Keratinocyte (primary cell): ENCODE results near the gene KATNB1. TPM values are rescaled to one million over a fixed set of nuclear protein-coding genes. Genes with fewer than 3 reads are reported as not detected.

Experiments used
- DNase-seq: peaks from one replicate; pipeline ENCODE4 v3.0.0-alpha.2; 2011; ENCODE audit warnings: low read depth, missing footprints, low spot score
- FAIRE-seq: peaks from 2 replicates; lab custom pipeline; 2011; peaks lifted over from hg19 to GRCh38; lab: Jason Lieb, UNC
- H2AFZ ChIP-seq: 2 replicates; pipeline ENCODE4 v1.6.0; 2012; ENCODE audit warnings: low read length, control low read depth, inconsistent platforms; ENCODE audit not compliant: control insufficient read depth
- H3K27ac ChIP-seq: 2 replicates; pipeline ENCODE4 v1.5.1; 2011; ENCODE audit warnings: low read length; ENCODE audit not compliant: control insufficient read depth, insufficient read depth
- H3K27me3 ChIP-seq: 3 replicates; pipeline ENCODE4 v1.6.0; 2011; ENCODE audit warnings: low read length; ENCODE audit not compliant: control insufficient read depth, insufficient read depth; ENCODE audit errors: extremely low read depth
- H3K36me3 ChIP-seq, 2 experiments: 2 replicates in 1 of 2; 3 replicates in 1 of 2; pipeline ENCODE4 v1.5.1; 2011; ENCODE audit warnings: low read length in 2 of 2, mild to moderate bottlenecking in 1 of 2; ENCODE audit not compliant: control insufficient read depth in 2 of 2, insufficient read depth in 2 of 2; ENCODE audit errors: extremely low read depth in 1 of 2
- H3K4me1 ChIP-seq: 3 replicates; pipeline ENCODE4 v1.5.1; 2011; ENCODE audit warnings: low read length; ENCODE audit not compliant: control insufficient read depth, insufficient read depth; ENCODE audit errors: extremely low read depth
- H3K4me2 ChIP-seq: 3 replicates; pipeline ENCODE4 v1.6.0; 2011; ENCODE audit warnings: low read depth, low read length; ENCODE audit not compliant: control insufficient read depth, insufficient read depth; ENCODE audit errors: extremely low read depth
- H3K4me3 ChIP-seq, 3 experiments: fragments of 200-600 bp in 1 of 3; sonication (generic) in 1 of 3; 2 replicates in 2 of 3; 3 replicates in 1 of 3; pipeline ENCODE4 v1.5.1; 2011 to 2016; ENCODE audit warnings: low read length in 3 of 3, mild to moderate bottlenecking in 3 of 3, control low read depth in 2 of 3, inconsistent platforms in 1 of 3, low read depth in 1 of 3, mixed read lengths in 1 of 3, mixed run types in 1 of 3, moderate library complexity in 1 of 3; ENCODE audit not compliant: control insufficient read depth in 2 of 3, insufficient read depth in 2 of 3; ENCODE audit errors: extremely low read depth in 1 of 3
- H3K79me2 ChIP-seq: 2 replicates; pipeline ENCODE4 v1.6.0; 2012; ENCODE audit warnings: low read length; ENCODE audit not compliant: control insufficient read depth, insufficient read depth
- H3K9ac ChIP-seq: 3 replicates; pipeline ENCODE4 v1.6.0; 2011; ENCODE audit warnings: low read length; ENCODE audit not compliant: control insufficient read depth, insufficient read depth; ENCODE audit errors: extremely low read depth
- H3K9me1 ChIP-seq: 3 replicates; pipeline ENCODE4 v1.6.0; 2011; ENCODE audit warnings: low read length; ENCODE audit not compliant: control insufficient read depth, insufficient read depth; ENCODE audit errors: extremely low read depth
- H3K9me3 ChIP-seq: 2 replicates; pipeline ENCODE4 v1.5.1; 2012; ENCODE audit warnings: low read depth, low read length; ENCODE audit not compliant: control insufficient read depth
- H4K20me1 ChIP-seq: 3 replicates; pipeline ENCODE4 v1.6.0; 2011; ENCODE audit warnings: low read length; ENCODE audit not compliant: control insufficient read depth, insufficient read depth; ENCODE audit errors: extremely low read depth
- EZH2 ChIP-seq: IDR thresholded peaks from one replicate; pipeline ENCODE4 v1.6.1; 2012; ENCODE audit warnings: inconsistent platforms, mild to moderate bottlenecking, low read length, moderate library complexity
- dilution Hi-C: fragments of 300-500 bp; cut with MboI; formaldehyde crosslinking; loops from one replicate; pipeline ENCODE4 v1.7.0; 2020; ENCODE audit warnings: low sequenced_read_pairs; ENCODE audit not compliant: extremely low pct_ligation_motif_present
- polyA plus RNA-seq, 5 experiments: library from polyadenylated mRNA; depleted of rRNA in 3 of 5; stranded (reverse) in 3 of 5; stranded (forward) in 1 of 5; unstranded in 1 of 5; fragments of >200 nt; gene quantifications; 1 replicate in 1 of 5; 2 replicates in 3 of 5; 3 replicates in 1 of 5; pipeline versions ENCODE4 v1.2.1 to v1.2.3, GENCODE V29; 2011 to 2012; ENCODE audit warnings: missing spikeins in 2 of 5, low read depth in 1 of 5, low replicate concordance in 1 of 5
- TF ChIP-seq, protein P1 (sequence below), 3 experiments: IDR thresholded peaks in 1 of 3; conservative IDR thresholded peaks in 1 of 3; optimal IDR thresholded peaks in 1 of 3; 2 replicates in 2 of 3; 3 replicates in 1 of 3; pipeline versions ENCODE3 to v1.5.1; 2011; ENCODE audit warnings: low read length in 3 of 3, mild to moderate bottlenecking in 3 of 3, moderate library complexity in 2 of 3, control low read depth in 1 of 3, inconsistent platforms in 1 of 3; ENCODE audit not compliant: insufficient read depth in 2 of 3; ENCODE audit errors: extremely low read depth in 1 of 3

The KATNB1 gene
- polyA plus RNA-seq, 1 donor (not counting 4 experiments of a cell fraction or from before 2014, with no cell fraction given), result 18.9 TPM

DNA sequence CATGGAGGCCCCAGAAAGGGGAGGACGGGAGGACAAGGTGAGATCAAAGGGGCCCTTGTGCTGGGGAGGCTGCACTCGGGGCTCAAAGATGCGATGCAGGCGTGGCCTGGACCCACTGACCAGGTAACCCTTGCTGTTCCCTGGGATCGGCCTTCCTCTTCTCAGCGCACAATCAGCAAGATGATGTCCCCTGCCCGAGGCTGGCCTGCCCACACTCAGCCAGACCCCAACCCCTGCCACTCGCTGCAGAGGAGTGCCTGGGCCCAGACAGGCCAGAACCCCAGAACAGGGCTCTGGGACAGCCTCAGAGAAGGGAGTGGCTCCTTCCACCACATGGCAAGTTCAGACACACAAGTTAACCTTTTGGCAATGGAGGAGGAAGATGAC, 51.9 kb downstream of the KATNB1 start:
- Histone ChIP-seq H3K27ac (no peak overlapping the region), H3K79me2 (peaks cover 6% of the 10 kb centered on the region), H3K36me3 (peaks cover 31 to 37% of the 10 kb centered on the region in 2 experiments), H3K9ac (no peak overlapping the region), H4K20me1 (no peaks in the 10 kb centered on the region), H3K9me3 (no peaks in the 10 kb centered on the region), H3K4me3 (no peak overlapping the region), H3K27me3 (no peaks in the 10 kb centered on the region), H3K4me2 (no peak overlapping the region), H2AFZ (no peak overlapping the region), H3K4me1 (no peaks in the 10 kb centered on the region), H3K9me1 (no peaks in the 10 kb centered on the region)
- TF ChIP-seq, protein P1, sequence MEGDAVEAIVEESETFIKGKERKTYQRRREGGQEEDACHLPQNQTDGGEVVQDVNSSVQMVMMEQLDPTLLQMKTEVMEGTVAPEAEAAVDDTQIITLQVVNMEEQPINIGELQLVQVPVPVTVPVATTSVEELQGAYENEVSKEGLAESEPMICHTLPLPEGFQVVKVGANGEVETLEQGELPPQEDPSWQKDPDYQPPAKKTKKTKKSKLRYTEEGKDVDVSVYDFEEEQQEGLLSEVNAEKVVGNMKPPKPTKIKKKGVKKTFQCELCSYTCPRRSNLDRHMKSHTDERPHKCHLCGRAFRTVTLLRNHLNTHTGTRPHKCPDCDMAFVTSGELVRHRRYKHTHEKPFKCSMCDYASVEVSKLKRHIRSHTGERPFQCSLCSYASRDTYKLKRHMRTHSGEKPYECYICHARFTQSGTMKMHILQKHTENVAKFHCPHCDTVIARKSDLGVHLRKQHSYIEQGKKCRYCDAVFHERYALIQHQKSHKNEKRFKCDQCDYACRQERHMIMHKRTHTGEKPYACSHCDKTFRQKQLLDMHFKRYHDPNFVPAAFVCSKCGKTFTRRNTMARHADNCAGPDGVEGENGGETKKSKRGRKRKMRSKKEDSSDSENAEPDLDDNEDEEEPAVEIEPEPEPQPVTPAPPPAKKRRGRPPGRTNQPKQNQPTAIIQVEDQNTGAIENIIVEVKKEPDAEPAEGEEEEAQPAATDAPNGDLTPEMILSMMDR (optimal IDR thresholded peaks at IDR 0.05 in 1 of 3, IDR thresholded peaks at IDR 0.05 in 1 of 3, conservative IDR thresholded peaks at IDR 0.05 in 1 of 3; ENCODE audit: extremely low read depth in 1 of 3, insufficient read depth in 2 of 3, low read length in 3 of 3), result no peak
- TF ChIP-seq EZH2, result no peak
- no peak for DNase-seq
- no peak for FAIRE-seq
- dilution Hi-C loops, result no loop called here

DNA sequence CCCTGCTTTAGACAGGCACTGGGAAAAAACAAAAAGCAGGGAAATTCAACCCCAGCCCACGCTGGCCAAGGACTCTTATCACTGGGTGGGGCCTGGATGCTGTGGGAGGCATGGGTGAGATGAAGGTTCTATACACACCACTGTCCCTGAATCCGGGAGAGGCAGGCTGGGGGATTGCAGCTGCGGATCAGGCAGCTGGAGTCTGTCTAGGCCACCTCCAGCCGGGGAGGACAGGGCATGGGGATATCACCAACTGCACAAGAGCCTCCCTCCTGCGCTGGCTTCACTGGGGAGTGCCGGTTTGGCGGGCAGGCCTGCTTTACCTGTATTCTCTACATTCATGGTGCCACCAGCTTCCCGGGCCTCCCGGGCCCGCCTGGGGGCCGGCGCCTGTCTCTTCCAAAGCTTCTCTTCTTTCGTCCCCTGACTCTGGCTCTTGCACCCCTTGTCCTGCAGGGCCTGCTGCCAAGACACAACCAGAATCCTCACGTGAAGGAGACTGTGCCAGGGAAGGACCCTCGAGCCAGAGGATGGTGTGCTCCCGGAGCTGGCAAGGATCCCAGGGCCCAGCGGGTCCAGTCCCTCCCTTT, 52.8 kb downstream of the KATNB1 start:
- H3K9me3 ChIP-seq, result no peaks in the 10 kb centered on the region
- peaks cover 32 to 37% of the 10 kb centered on the region in 2 experiments for H3K36me3 ChIP-seq
- no peak overlapping the region for H3K9ac ChIP-seq
- no peaks in the 10 kb centered on the region for H4K20me1 ChIP-seq
- no peak overlapping the region for H3K4me3 ChIP-seq
- no peak overlapping the region for H3K4me2 ChIP-seq
- no peak for TF ChIP-seq EZH2
- TF ChIP-seq, protein P1 (optimal IDR thresholded peaks at IDR 0.05 in 1 of 3, IDR thresholded peaks at IDR 0.05 in 1 of 3, conservative IDR thresholded peaks at IDR 0.05 in 1 of 3; ENCODE audit: extremely low read depth in 1 of 3, insufficient read depth in 2 of 3, low read length in 3 of 3), result no peak
- H3K9me1 ChIP-seq, result no peaks in the 10 kb centered on the region
- DNase-seq (no peak), FAIRE-seq (no peak)
- peaks cover 6% of the 10 kb centered on the region for H3K79me2 ChIP-seq
- H3K4me1 ChIP-seq, result no peaks in the 10 kb centered on the region
- H3K27me3 ChIP-seq, result no peaks in the 10 kb centered on the region
- no peak overlapping the region for H2AFZ ChIP-seq
- H3K27ac ChIP-seq, result no peak overlapping the region
- dilution Hi-C loops, result no loop called here
